HuH-7.5 (cell line): ENCODE measurements around the gene GCNT4.

Experiments
- DNase-seq: peaks from one replicate; pipeline ENCODE4 v3.0.0; 2011; ENCODE audit warnings: low spot score

GCNT4 gene

GRCh38 chr5:75016896-75017295 lies 35.5 kb downstream of the GCNT4 start:
- no peak for DNase-seq

GRCh38 chr5:75012748-75013147 lies 39.6 kb downstream of the GCNT4 start:
- no peak for DNase-seq

- DNase-seq: no peak
Measured at GRCh38 chr5:75010838-75011237, 41.5 kb downstream of the GCNT4 start.

- DNase-seq: no peak
Measured at GRCh38 chr5:75009556-75010345, 42.6 kb downstream of the GCNT4 start.

GRCh38 chr5:75006865-75007822 lies 45.2 kb downstream of the GCNT4 start:
- no peak for DNase-seq

GRCh38 chr5:75005561-75005960 lies 46.8 kb downstream of the GCNT4 start:
- no peak for DNase-seq
